Subcutaneous abdominal adipose tissue (tissue), 5 donors: ENCODE data around the gene ROBO3.

Source experiments
- H3K27ac ChIP-seq: one replicate; pipeline ENCODE4 v1.7.0; 2013; ENCODE audit warnings: low read depth, mild to moderate bottlenecking, inconsistent platforms, low read length, moderate library complexity
- H3K27me3 ChIP-seq, 5 donors: one replicate each; pipeline ENCODE4 v1.7.0; 2013; ENCODE audit warnings: low read length in 5 of 5, inconsistent platforms in 1 of 5; ENCODE audit not compliant: control insufficient read depth in 5 of 5, insufficient read depth in 4 of 5
- H3K36me3 ChIP-seq, 5 donors: one replicate each; pipeline ENCODE4 v1.7.0; 2013; ENCODE audit warnings: low read length in 5 of 5; ENCODE audit not compliant: control insufficient read depth in 5 of 5, insufficient read depth in 5 of 5
- H3K4me1 ChIP-seq, 5 donors: one replicate each; pipeline ENCODE4 v1.7.0; 2013; ENCODE audit warnings: low read length in 5 of 5, mild to moderate bottlenecking in 3 of 5, moderate library complexity in 1 of 5; ENCODE audit not compliant: control insufficient read depth in 5 of 5, insufficient read depth in 5 of 5
- H3K4me3 ChIP-seq, 5 donors: one replicate each; pipeline ENCODE4 v1.7.0; 2013; ENCODE audit warnings: low read length in 5 of 5, low read depth in 1 of 5
- H3K9ac ChIP-seq, 5 donors: one replicate each; pipeline ENCODE4 v1.7.0; 2013; ENCODE audit warnings: low read length in 5 of 5, mild to moderate bottlenecking in 4 of 5, moderate library complexity in 3 of 5
- H3K9me3 ChIP-seq, 5 donors: one replicate each; pipeline ENCODE4 v1.7.0; 2013; ENCODE audit warnings: low read length in 5 of 5; ENCODE audit not compliant: control insufficient read depth in 5 of 5
- donor health status: healthy.
- donor health status: healthy.
- donor health status: healthy.
- donor health status: healthy.
- donor health status: healthy.

Gene ROBO3

DNA sequence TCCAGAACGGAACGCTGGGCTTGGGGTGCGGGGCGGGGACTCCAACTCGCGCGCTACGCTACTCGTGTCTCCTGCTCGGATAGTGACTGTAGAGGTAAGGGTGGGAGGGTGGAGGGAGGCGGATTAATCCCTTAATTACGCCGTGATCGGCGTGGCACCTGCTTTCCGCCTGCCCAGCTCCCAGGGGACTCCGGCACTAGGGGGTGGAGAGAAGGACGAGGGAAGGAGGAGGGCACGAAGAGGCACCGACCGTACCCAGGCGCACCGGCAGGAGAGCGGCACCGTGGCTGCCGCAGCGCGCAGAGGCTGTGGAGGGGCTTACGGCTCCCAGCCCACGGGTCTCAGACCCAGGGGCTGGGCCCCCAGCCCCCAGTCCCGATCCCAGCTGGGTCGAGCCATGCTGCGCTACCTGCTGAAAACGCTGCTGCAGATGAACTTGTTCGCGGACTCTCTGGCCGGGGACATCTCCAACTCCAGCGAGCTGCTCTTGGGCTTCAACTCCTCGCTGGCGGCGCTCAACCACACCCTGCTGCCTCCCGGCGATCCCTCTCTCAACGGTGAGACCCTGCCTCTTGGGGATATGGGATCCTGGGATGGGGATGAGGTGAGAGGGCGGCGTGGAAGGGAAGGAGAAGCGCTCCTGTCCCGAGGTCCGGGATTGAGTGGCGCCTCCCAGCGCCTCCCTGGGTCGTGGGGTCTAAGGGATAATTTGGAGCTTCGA lies at the start of gene ROBO3:
TSS of gene ROBO3 (plus strand) at position 252 of the 721 bp plus-strand sequence. CDS start at position 398, 146 bp downstream.
- no peak within 1 kb of the TSS for H3K9ac ChIP-seq

DNA sequence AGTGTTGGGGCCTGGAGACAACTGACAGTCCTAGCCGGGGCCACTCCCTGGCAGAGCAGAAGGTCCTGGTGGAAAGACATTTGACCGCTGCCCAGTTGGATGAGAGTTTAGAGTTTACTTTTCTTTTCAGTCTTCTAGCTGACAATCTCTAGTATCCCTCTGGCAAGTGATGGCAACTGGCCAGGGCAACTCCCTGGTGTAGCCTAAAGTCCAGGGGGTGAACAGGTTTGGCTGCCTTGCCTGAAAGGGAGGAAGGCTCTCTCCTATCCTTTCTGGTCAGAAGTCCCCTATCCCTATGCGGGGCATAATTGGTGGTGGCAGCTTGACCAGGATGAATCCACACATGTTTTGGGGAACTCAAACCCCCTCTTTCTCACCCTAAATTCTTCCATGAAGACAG lies 48.2 kb upstream of the ROBO3 start:
- Histone ChIP-seq H3K9ac (no peak overlapping the region), H3K9me3 (no peaks in the 10 kb centered on the region), H3K27ac (no peak overlapping the region), H3K27me3 (peaks cover 4 to 22% (median 6%) of the 10 kb centered on the region in 5 donors), H3K4me3 (no peak overlapping the region), H3K4me1 (no peaks in the 10 kb centered on the region), H3K36me3 (no peaks in the 10 kb centered on the region)

More for the DNA sequence above, at the start of gene ROBO3:
- Histone ChIP-seq H3K36me3 (no peaks in the 10 kb centered on the region), H3K9me3 (no peaks in the 10 kb centered on the region), H3K4me3 (peak within 1 kb of the TSS in 4 of 5 donors; percentile 22 to 53 (median 34)), H3K27ac (no peak within 1 kb of the TSS), H3K4me1 (peaks cover 2 to 46% (median 43%) of the 10 kb centered on the region in 5 donors), H3K27me3 (peaks cover 56 to 88% (median 83%) of the 10 kb centered on the region in 5 donors)

DNA sequence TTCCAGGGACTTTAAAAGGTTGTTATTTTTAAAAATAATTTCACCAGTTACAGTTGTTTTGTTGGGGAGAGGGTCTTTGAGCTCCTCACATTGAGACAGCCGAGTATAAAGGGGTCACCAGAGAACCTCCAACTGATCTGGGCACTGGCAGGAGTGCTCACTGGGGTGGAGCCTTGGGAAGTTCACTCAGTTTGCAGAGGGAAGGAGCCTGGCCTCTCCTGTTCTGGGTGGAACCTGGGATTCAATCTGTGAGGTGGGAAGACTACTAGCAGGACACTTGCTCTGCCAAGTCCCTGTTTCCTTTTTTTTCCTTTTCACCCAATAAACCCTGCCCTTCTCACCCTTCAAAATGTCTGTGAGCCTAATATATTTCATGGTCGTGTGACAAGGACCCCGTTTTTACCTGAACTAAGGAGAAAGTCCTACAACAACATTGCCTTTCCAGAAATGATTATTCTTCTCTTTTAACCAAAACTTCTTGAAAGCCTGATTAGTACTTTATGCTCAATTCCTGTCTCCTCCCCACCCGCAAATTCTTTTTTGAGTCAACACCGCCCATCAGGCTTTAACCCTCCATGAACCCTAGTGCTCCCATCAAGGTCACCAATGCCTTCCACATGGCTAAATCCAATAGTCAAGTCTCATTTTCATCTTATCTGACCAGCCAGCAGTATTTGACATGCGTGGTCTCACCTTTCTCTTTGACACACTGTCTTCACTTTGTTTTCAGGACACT lies 43.1 kb upstream of the ROBO3 start:
- no peaks in the 10 kb centered on the region for H3K36me3 ChIP-seq
- peaks cover 2 to 12% (median 6%) of the 10 kb centered on the region in 5 donors for H3K27me3 ChIP-seq
- no peaks in the 10 kb centered on the region for H3K4me1 ChIP-seq
- no peak overlapping the region for H3K27ac ChIP-seq
- no peaks in the 10 kb centered on the region for H3K9me3 ChIP-seq
- no peak overlapping the region for H3K4me3 ChIP-seq
- no peak overlapping the region for H3K9ac ChIP-seq

- H3K27me3 ChIP-seq = peaks cover 0 to 2% (median 1%) of the 10 kb centered on the region in 5 donors
- H3K27ac ChIP-seq = no peak overlapping the region
- H3K4me3 ChIP-seq = no peak overlapping the region
- H3K4me1 ChIP-seq = no peaks in the 10 kb centered on the region
- no peak overlapping the region for H3K9ac ChIP-seq
- H3K36me3 ChIP-seq = no peaks in the 10 kb centered on the region
- no peaks in the 10 kb centered on the region for H3K9me3 ChIP-seq
Measured at GRCh38 chr11:124823512-124824376, 41.5 kb upstream of the ROBO3 start.

- H3K9me3 ChIP-seq = no peaks in the 10 kb centered on the region
- H3K4me3 ChIP-seq = no peak overlapping the region
- H3K36me3 ChIP-seq = no peaks in the 10 kb centered on the region
- H3K27ac ChIP-seq = no peak overlapping the region
- H3K4me1 ChIP-seq = no peaks in the 10 kb centered on the region
- no peak overlapping the region for H3K9ac ChIP-seq
- H3K27me3 ChIP-seq = no peaks in the 10 kb centered on the region
Measured at GRCh38 chr11:124825876-124826275, 39.4 kb upstream of the ROBO3 start.

GRCh38 chr11:124829986-124830385 lies 35.2 kb upstream of the ROBO3 start:
- Histone ChIP-seq H3K9me3 (no peaks in the 10 kb centered on the region), H3K4me1 (no peaks in the 10 kb centered on the region), H3K27me3 (peaks cover 0 to 9% (median 0%) of the 10 kb centered on the region in 5 donors), H3K27ac (no peak overlapping the region), H3K36me3 (no peaks in the 10 kb centered on the region), H3K4me3 (no peak overlapping the region), H3K9ac (no peak overlapping the region)

DNA sequence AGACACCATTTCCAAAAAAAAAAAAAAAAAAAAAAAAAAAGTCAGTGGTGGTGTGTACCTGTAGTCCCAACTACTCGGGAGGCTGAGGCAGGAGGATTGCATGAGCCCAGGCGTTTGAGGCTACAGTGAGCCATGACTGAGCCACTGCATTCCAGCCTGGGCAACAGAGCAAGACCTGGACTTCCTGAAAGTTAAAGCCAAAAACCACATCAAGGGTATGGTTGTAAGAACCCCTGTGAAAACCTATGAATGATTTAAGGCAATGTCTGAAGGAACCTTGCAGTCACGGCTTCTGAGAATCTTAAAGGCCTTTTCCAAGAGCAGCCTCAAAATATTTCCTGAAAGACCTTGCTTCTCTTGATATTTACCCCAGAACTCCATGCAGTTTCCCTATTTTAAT lies 34.5 kb upstream of the ROBO3 start:
- no peaks in the 10 kb centered on the region for H3K36me3 ChIP-seq
- H3K4me1 ChIP-seq = no peaks in the 10 kb centered on the region
- no peaks in the 10 kb centered on the region for H3K9me3 ChIP-seq
- no peak overlapping the region for H3K4me3 ChIP-seq
- no peak overlapping the region for H3K27ac ChIP-seq
- no peak overlapping the region for H3K9ac ChIP-seq
- peaks cover 0 to 9% (median 0%) of the 10 kb centered on the region in 5 donors for H3K27me3 ChIP-seq

- H3K27ac ChIP-seq = no peak overlapping the region
- H3K9ac ChIP-seq = no peak overlapping the region
- no peak overlapping the region for H3K4me3 ChIP-seq
- H3K9me3 ChIP-seq = no peaks in the 10 kb centered on the region
- peaks cover 0 to 8% (median 4%) of the 10 kb centered on the region in 5 donors for H3K4me1 ChIP-seq
- H3K27me3 ChIP-seq = peaks cover 0 to 9% (median 0%) of the 10 kb centered on the region in 5 donors
- H3K36me3 ChIP-seq = no peaks in the 10 kb centered on the region
Measured at GRCh38 chr11:124831897-124832296, 33.3 kb upstream of the ROBO3 start.

DNA sequence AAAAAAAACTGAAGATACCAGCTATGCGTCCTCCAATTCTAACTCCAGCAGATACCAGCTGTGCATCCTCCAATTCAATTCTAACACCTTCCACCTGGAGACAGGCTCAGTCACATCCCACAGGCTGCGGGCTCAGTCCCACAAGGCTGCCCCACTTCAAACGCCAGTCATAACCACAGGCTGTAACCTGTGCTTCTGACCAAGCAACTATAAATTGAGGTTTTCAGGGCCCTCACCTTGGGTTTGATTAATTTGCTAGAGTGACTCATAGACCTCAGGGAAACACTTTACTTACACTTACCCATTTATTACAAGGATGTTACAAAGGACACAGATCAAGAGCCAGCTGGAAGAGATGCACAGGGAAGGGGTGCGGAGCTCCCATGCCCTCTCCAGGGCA lies 32.7 kb upstream of the ROBO3 start:
- Histone ChIP-seq H3K4me3 (no peak overlapping the region), H3K27me3 (peaks cover 0 to 9% (median 0%) of the 10 kb centered on the region in 5 donors), H3K9ac (no peak overlapping the region), H3K27ac (no peak overlapping the region), H3K9me3 (no peaks in the 10 kb centered on the region), H3K36me3 (no peaks in the 10 kb centered on the region), H3K4me1 (peaks cover 0 to 12% (median 7%) of the 10 kb centered on the region in 5 donors)
